GM06990 (cell line): ENCODE data around the gene BIRC7.

Experiments used
- DNase-seq: peaks from one replicate; pipeline ENCODE4 v3.0.0-alpha.2; 2011; ENCODE audit not compliant: insufficient read length; ENCODE audit errors: extremely low read depth
- H3K27me3 ChIP-seq: replicated peaks from 2 replicates; pipeline ENCODE4 v1.6.0; 2011; ENCODE audit warnings: low read length; ENCODE audit not compliant: control insufficient read depth, insufficient read depth
- H3K36me3 ChIP-seq: 2 replicates; pipeline ENCODE4 v1.5.1; 2011; ENCODE audit warnings: low read length; ENCODE audit not compliant: control insufficient read depth, insufficient read depth
- H3K4me3 ChIP-seq: replicated peaks from 2 replicates; pipeline ENCODE4 v1.5.1; 2011; ENCODE audit warnings: low read depth, mild to moderate bottlenecking, control low read depth, low read length
- TF ChIP-seq, protein P1 (sequence below): IDR thresholded peaks from 2 replicates; pipeline ENCODE4 v1.5.1; 2011; ENCODE audit warnings: low read length, control low read depth, mild to moderate bottlenecking, inconsistent platforms; ENCODE audit not compliant: insufficient read depth, poor library complexity, severe bottlenecking

Gene BIRC7

DNA sequence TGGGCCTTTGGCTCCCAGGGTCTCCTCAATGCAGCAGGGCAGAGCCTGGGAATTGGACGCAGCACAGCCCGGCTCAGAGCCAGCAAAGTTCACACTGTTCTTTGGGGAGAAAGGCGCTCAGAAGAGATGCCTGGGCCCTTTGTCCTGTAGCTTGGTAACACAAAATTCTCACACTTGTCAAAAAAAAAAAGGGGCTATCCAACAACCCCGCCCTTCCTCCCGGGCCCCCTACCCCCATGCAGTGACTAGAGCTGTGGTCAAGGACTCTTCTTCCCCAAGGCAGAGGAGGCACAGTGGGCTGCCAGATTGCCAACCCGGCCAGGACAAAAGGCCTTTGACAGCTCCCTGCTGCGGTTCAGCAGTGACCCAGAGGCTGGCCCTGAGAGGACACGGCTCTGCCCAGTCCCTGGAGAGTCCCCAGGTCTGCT, 16.6 kb downstream of the BIRC7 start:
- Histone ChIP-seq H3K36me3 (no peaks in the 10 kb centered on the region), H3K27me3 (peaks cover 3% of the 10 kb centered on the region), H3K4me3 (no peak overlapping the region)
- DNase-seq, result no peak
- TF ChIP-seq, protein P1, sequence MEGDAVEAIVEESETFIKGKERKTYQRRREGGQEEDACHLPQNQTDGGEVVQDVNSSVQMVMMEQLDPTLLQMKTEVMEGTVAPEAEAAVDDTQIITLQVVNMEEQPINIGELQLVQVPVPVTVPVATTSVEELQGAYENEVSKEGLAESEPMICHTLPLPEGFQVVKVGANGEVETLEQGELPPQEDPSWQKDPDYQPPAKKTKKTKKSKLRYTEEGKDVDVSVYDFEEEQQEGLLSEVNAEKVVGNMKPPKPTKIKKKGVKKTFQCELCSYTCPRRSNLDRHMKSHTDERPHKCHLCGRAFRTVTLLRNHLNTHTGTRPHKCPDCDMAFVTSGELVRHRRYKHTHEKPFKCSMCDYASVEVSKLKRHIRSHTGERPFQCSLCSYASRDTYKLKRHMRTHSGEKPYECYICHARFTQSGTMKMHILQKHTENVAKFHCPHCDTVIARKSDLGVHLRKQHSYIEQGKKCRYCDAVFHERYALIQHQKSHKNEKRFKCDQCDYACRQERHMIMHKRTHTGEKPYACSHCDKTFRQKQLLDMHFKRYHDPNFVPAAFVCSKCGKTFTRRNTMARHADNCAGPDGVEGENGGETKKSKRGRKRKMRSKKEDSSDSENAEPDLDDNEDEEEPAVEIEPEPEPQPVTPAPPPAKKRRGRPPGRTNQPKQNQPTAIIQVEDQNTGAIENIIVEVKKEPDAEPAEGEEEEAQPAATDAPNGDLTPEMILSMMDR, result no peak

GRCh38 chr20:63253065-63253437, 17.3 kb downstream of the BIRC7 start:
- no peaks in the 10 kb centered on the region for H3K36me3 ChIP-seq
- peaks cover 3% of the 10 kb centered on the region for H3K27me3 ChIP-seq
- DNase-seq, result no peak
- no peak overlapping the region for H3K4me3 ChIP-seq
- TF ChIP-seq, protein P1, result no peak

DNA sequence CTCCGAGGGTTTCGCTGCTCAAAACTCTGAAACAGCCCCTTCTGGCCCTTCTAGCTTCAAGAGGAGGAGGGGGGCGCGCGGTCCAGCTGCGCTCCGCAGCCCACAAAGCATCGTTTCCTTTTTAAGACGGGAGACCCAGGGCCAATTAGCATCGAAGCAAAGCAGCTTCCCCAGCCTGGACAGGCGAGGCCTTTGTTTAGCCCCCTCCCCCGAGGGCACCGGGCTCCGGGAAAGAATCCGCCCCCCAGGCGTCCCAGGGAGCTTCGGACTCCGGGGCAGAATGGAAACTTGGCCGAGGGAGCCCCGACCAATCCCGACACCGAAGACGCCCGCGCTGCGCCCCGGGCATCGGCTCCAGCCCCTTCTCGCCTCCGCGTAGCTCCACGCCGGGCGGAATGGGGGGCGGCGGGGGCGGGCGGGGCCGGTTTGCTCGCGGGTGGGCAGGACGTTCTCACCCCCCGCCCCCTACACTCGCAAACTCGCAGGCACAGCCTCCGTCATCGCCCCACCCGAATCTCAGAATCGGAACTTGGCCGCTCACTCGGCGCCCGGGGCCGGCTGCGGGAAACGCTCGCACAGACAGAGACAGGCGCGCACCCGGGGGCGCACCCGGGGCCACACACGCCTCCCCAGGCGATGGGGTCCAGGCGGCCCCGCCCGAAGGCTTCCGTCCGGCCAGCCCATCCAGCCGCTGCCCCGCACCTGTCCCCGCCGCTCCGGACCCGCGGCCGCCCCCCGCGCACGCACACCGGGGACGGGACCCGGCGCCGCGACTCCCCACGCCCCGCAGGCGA, 17.9 kb downstream of the BIRC7 start:
- TF ChIP-seq, protein P1, result no peak
- Histone ChIP-seq H3K4me3 (no peak overlapping the region), H3K36me3 (no peaks in the 10 kb centered on the region), H3K27me3 (peaks cover 3% of the 10 kb centered on the region)
- DNase-seq, result no peak

- Histone ChIP-seq H3K36me3 (no peaks in the 10 kb centered on the region), H3K4me3 (no peak within 1 kb of the TSS), H3K27me3 (peaks cover 3% of the 10 kb centered on the region)
- TF ChIP-seq, protein P1, result no peak
- DNase-seq, result no peak
Observed at GRCh38 chr20:63254232-63254605, 18.5 kb downstream of the BIRC7 start, which contains the start of gene NKAIN4. NKAIN4 (minus strand) TSS chr20:63254463; CDS start chr20:63254450, 13 bp downstream.

- H3K27me3 ChIP-seq, result peaks cover 3% of the 10 kb centered on the region
- H3K36me3 ChIP-seq, result no peaks in the 10 kb centered on the region
- DNase-seq, result no peak
- TF ChIP-seq, protein P1, result no peak
- no peak overlapping the region for H3K4me3 ChIP-seq
Observed at GRCh38 chr20:63254606-63255384, 19.1 kb downstream of the BIRC7 start.
